ENCODE data around the gene KLC3.

- TF ChIP-seq POLR2A (IDR thresholded peaks at IDR 0.05) (no peak), CTCF (IDR thresholded peaks at IDR 0.05) (no peak)
Observed at GRCh38 chr19:45350477-45351058, 10.0 kb downstream of the KLC3 start.
